ENCODE results near the gene TRPT1.

DNA sequence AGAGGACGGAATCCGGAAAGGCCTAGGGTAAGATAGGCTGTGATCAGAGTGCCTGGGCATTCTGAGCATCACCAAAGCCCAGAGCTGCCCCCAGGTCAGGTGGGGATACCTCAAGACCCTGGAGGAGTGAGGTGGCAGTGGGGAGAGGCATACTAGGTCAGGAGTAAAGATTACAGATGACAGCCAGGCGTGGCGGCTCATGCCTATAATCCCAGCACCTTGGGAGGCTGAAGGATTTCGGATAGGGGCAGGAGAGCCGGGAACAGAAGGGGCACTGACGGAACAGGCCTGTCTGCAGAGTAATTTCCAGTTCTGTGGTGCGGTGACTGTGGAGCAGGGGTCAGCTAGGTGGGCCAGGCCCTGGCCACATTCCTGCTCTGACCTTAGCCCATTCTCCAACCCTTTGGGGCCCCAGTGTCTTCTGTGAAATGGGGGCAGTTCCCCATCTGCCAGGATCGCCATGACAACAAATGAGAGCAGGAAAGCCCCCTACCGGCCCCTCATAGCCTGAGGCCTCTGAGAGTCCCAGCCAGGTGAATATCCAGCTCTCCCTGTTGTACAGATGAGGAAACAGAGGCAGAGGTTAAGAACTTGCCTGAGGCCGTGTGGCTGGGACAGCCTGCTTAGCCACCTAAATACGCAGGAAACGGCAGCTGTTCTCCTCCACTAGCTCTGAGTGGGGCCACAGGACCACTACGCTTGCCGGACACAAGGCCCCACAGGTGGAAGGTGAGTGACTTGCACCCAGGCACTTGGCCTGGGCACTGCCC, 49.2 kb upstream of the TRPT1 start:
- TF ChIP-seq GATA2 (IDR thresholded peaks at IDR 0.05; ENCODE audit: low read depth, low read length), result no peak
- TF ChIP-seq GATA3 (IDR thresholded peaks at IDR 0.05; ENCODE audit: low read depth, low read length), result no peak

Measured in SH-SY5Y (cell line).